SU-DHL-6 (cell line): ENCODE measurements around the gene GPRC6A.

ENCODE experiments used
- EZH2phosphoT487 ChIP-seq: fragments of 200-600 bp; sonication (generic), shearing (Covaris generic); conservative IDR thresholded peaks from 2 replicates; pipeline ENCODE4 v1.6.1; 2018; ENCODE audit warnings: mild to moderate bottlenecking, antibody characterized with exemption, low read length, moderate library complexity, mixed read lengths
- TF ChIP-seq, protein P1 (sequence below): fragments of 200-600 bp; sonication (generic); IDR thresholded peaks from one replicate; pipeline ENCODE4 v1.5.1; 2017; ENCODE audit warnings: antibody characterized with exemption, mild to moderate bottlenecking, low read length, moderate library complexity; ENCODE audit not compliant: insufficient read depth, poor library complexity, severe bottlenecking

DNA sequence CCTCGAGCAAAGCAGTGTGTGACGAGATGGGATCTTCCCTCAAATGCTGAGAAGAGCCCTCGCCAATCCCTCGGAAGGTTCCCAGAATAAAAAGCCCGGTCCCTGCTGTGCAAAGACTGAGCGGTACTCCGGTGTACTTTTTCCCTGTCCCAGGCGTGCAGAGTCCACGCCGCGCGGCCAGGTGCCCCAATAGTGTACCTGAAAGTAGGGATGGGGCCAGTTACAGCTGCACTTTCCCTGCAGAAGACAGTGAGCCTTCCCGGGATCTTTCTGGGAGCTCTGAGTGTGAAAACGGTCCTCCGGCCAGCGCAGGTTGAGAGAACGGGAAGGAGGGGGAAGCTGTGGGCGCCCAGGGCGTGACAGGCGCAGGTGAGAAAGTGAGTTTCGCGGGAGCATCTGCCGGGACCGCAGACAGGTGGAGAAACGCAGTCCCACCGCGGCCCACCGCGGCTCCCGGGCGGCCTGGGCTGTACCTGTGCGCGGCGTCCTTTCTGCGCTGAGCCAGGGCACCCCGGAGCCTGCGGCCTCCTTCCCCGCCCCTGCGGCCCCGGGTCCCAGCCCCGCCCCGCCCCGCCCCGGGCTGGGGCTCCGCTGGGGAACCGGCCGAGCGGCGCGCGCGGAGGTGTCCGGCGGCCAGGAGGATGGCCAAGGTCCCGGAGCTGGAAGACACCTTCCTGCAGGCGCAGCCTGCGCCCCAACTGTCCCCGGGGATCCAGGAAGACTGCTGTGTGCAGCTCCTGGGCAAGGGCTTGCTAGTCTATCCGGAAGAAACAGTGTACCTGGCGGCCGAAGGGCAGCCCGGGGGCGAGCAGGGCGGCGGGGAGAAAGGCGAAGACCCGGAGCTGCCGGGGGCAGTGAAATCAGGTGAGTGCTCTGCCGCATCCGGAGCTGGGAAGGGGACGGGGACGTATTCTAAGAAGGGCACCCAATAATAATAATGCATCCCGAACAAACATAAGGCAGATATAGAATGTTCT, 48.0 kb upstream of the GPRC6A start, which contains the start of gene RFX6:
- TF ChIP-seq EZH2phosphoT487, result no peak
- TF ChIP-seq, protein P1, sequence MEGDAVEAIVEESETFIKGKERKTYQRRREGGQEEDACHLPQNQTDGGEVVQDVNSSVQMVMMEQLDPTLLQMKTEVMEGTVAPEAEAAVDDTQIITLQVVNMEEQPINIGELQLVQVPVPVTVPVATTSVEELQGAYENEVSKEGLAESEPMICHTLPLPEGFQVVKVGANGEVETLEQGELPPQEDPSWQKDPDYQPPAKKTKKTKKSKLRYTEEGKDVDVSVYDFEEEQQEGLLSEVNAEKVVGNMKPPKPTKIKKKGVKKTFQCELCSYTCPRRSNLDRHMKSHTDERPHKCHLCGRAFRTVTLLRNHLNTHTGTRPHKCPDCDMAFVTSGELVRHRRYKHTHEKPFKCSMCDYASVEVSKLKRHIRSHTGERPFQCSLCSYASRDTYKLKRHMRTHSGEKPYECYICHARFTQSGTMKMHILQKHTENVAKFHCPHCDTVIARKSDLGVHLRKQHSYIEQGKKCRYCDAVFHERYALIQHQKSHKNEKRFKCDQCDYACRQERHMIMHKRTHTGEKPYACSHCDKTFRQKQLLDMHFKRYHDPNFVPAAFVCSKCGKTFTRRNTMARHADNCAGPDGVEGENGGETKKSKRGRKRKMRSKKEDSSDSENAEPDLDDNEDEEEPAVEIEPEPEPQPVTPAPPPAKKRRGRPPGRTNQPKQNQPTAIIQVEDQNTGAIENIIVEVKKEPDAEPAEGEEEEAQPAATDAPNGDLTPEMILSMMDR, result no peak
